Mononuclear cell (primary cell): Measurements from ENCODE around the gene IFNGR2. TPM values are rescaled to one million over a fixed set of nuclear protein-coding genes. Genes with fewer than 3 reads are reported as not detected.
"Not testable (repeated sequence)": the region's sequence is repeated elsewhere in the genome, so short reads cannot be mapped to it uniquely, and the experiment has no call there.

Experiments
- H3K27me3 ChIP-seq: 2 replicates; pipeline ENCODE4 v1.6.0; 2011; ENCODE audit warnings: low read length, control low read depth; ENCODE audit not compliant: insufficient read depth
- H3K4me1 ChIP-seq: 2 replicates; pipeline ENCODE4 v1.5.1; 2011; ENCODE audit warnings: mild to moderate bottlenecking, low read length, control low read depth; ENCODE audit not compliant: insufficient read depth
- H3K4me3 ChIP-seq: 2 replicates; pipeline ENCODE4 v1.5.1; 2011; ENCODE audit warnings: mild to moderate bottlenecking, low read length, moderate library complexity
- H3K9me3 ChIP-seq: 2 replicates; pipeline ENCODE4 v1.5.1; 2011; ENCODE audit warnings: low read depth, mild to moderate bottlenecking, control low read depth, low read length
- total RNA-seq: library from RNA; depleted of rRNA; stranded (reverse); fragments of >200 nt; gene quantifications from one replicate; pipeline ENCODE4 v1.2.3, GENCODE V29; 2012

IFNGR2 gene
- total RNA-seq, result 88.1 TPM

- Histone ChIP-seq H3K9me3 (no peaks in the 10 kb centered on the region), H3K27me3 (no peaks in the 10 kb centered on the region), H3K4me1 (peaks cover 81% of the 10 kb centered on the region), H3K4me3 (peak within 1 kb of the TSS; percentile 93)
These were observed at the start of gene IFNGR2 for GRCh38 chr21:33403128-33403785. Gene IFNGR2, plus strand, starts transcription at chr21:33403413. Its CDS starts 131 bp downstream, at chr21:33403544.

- H3K4me3 ChIP-seq, result no peak overlapping the region
- H3K9me3 ChIP-seq, result no peaks in the 10 kb centered on the region
- peaks cover 8% of the 10 kb centered on the region for H3K4me1 ChIP-seq
- no peaks in the 10 kb centered on the region for H3K27me3 ChIP-seq
These were observed 47.9 kb upstream of the IFNGR2 start for GRCh38 chr21:33355355-33355754.

GRCh38 chr21:33355996-33356395 is 47.2 kb upstream of the IFNGR2 start:
- peaks cover 14% of the 10 kb centered on the region for H3K4me1 ChIP-seq
- no peak overlapping the region for H3K4me3 ChIP-seq
- H3K27me3 ChIP-seq, result no peaks in the 10 kb centered on the region
- no peaks in the 10 kb centered on the region for H3K9me3 ChIP-seq

GRCh38 chr21:33357177-33357576 is 46.0 kb upstream of the IFNGR2 start:
- no peak overlapping the region for H3K4me3 ChIP-seq
- peaks cover 26% of the 10 kb centered on the region for H3K4me1 ChIP-seq
- H3K27me3 ChIP-seq, result no peaks in the 10 kb centered on the region
- no peaks in the 10 kb centered on the region for H3K9me3 ChIP-seq

- H3K4me3 ChIP-seq, result no peak overlapping the region
- no peaks in the 10 kb centered on the region for H3K9me3 ChIP-seq
- H3K27me3 ChIP-seq, result no peaks in the 10 kb centered on the region
- peaks cover 47% of the 10 kb centered on the region for H3K4me1 ChIP-seq
These were observed 43.8 kb upstream of the IFNGR2 start for GRCh38 chr21:33359446-33359845.

GRCh38 chr21:33360281-33360680 is 42.9 kb upstream of the IFNGR2 start:
- H3K27me3 ChIP-seq, result no peaks in the 10 kb centered on the region
- peaks cover 52% of the 10 kb centered on the region for H3K4me1 ChIP-seq
- no peaks in the 10 kb centered on the region for H3K9me3 ChIP-seq
- no peak overlapping the region for H3K4me3 ChIP-seq

- H3K4me1 ChIP-seq, result peaks cover 48% of the 10 kb centered on the region
- no peaks in the 10 kb centered on the region for H3K27me3 ChIP-seq
- no peaks in the 10 kb centered on the region for H3K9me3 ChIP-seq
- H3K4me3 ChIP-seq, result peak overlapping the region; percentile 23
These were observed 42.2 kb upstream of the IFNGR2 start for GRCh38 chr21:33360881-33361602.

- Histone ChIP-seq H3K4me1 (peaks cover 48% of the 10 kb centered on the region), H3K9me3 (peaks cover under 1% of the 10 kb centered on the region), H3K4me3 (peak overlapping the region; percentile 23), H3K27me3 (no peaks in the 10 kb centered on the region)
These were observed 41.1 kb upstream of the IFNGR2 start for GRCh38 chr21:33362044-33362555.

GRCh38 chr21:33363911-33364609 is 39.2 kb upstream of the IFNGR2 start:
- peaks cover 57% of the 10 kb centered on the region for H3K4me1 ChIP-seq
- H3K9me3 ChIP-seq, H3K27me3 ChIP-seq, H3K4me3 ChIP-seq: not testable (repeated sequence)

GRCh38 chr21:33364830-33365229 is 38.4 kb upstream of the IFNGR2 start:
- H3K4me1 ChIP-seq, result peaks cover 60% of the 10 kb centered on the region
- no peaks in the 10 kb centered on the region for H3K27me3 ChIP-seq
- H3K4me3 ChIP-seq, result no peak overlapping the region
- H3K9me3 ChIP-seq, result peaks cover 8% of the 10 kb centered on the region

GRCh38 chr21:33367309-33367973 is 35.8 kb upstream of the IFNGR2 start:
- Histone ChIP-seq H3K9me3 (peaks cover 8% of the 10 kb centered on the region), H3K27me3 (no peaks in the 10 kb centered on the region), H3K4me1 (peaks cover 53% of the 10 kb centered on the region), H3K4me3 (no peak overlapping the region)

GRCh38 chr21:33368124-33368523 is 35.1 kb upstream of the IFNGR2 start:
- no peak overlapping the region for H3K4me3 ChIP-seq
- no peaks in the 10 kb centered on the region for H3K27me3 ChIP-seq
- peaks cover 52% of the 10 kb centered on the region for H3K4me1 ChIP-seq
- peaks cover 8% of the 10 kb centered on the region for H3K9me3 ChIP-seq

- Histone ChIP-seq H3K27me3 (no peaks in the 10 kb centered on the region), H3K4me3 (no peak overlapping the region), H3K9me3 (peaks cover 8% of the 10 kb centered on the region), H3K4me1 (peaks cover 52% of the 10 kb centered on the region)
These were observed 34.6 kb upstream of the IFNGR2 start for GRCh38 chr21:33368576-33368975.

- Histone ChIP-seq H3K4me1 (peaks cover 52% of the 10 kb centered on the region), H3K9me3 (peaks cover 8% of the 10 kb centered on the region), H3K27me3 (no peaks in the 10 kb centered on the region), H3K4me3 (no peak overlapping the region)
These were observed 33.6 kb upstream of the IFNGR2 start for GRCh38 chr21:33369586-33369985.

- no peak overlapping the region for H3K4me3 ChIP-seq
- H3K4me1 ChIP-seq, result peaks cover 55% of the 10 kb centered on the region
- peaks cover 8% of the 10 kb centered on the region for H3K9me3 ChIP-seq
- no peaks in the 10 kb centered on the region for H3K27me3 ChIP-seq
These were observed 32.9 kb upstream of the IFNGR2 start for GRCh38 chr21:33370305-33370704.
